K562 (cell line): ENCODE data around the gene TSPAN18.

ENCODE experiments used
- CREB5 ChIP-seq: fragments of 250-450 bp; sonication (Bioruptor Pico); IDR thresholded peaks from 2 replicates; pipeline ENCODE4 v1.5.0; 2020; ENCODE audit warnings: mild to moderate bottlenecking
- CTCF ChIP-seq, 3 experiments: IDR thresholded peaks in 2 of 3; conservative IDR thresholded peaks in 1 of 3; 2 replicates each; pipeline ENCODE4 v1.5.1; 2011 to 2012; ENCODE audit warnings: low read length in 3 of 3, mild to moderate bottlenecking in 3 of 3, control low read depth in 2 of 3, improper control_type of control experiment in 1 of 3, inconsistent platforms in 1 of 3, low read depth in 1 of 3, mixed read lengths in 1 of 3, moderate library complexity in 1 of 3; ENCODE audit not compliant: insufficient read depth in 2 of 3
- DPF2 ChIP-seq: fragments of 450-650 bp; IDR thresholded peaks from 2 replicates; pipeline ENCODE4 v1.6.1; 2016
- E2F5 ChIP-seq: sonication (generic); formaldehyde crosslinking; IDR thresholded peaks from 2 replicates; pipeline ENCODE4 v1.8.0; 2022; ENCODE audit warnings: mild to moderate bottlenecking, missing genetic modification reagents
- ETS2 ChIP-seq: IDR thresholded peaks from 2 replicates; pipeline ENCODE4 v1.6.1; 2016; ENCODE audit warnings: borderline replicate concordance, missing genetic modification characterization, mild to moderate bottlenecking, moderate library complexity, missing compliant biosample characterization; ENCODE audit not compliant: poor library complexity, severe bottlenecking
- FOXP1 ChIP-seq: sonication (generic); formaldehyde crosslinking; IDR thresholded peaks from 2 replicates; pipeline ENCODE4 v1.8.0; 2022; ENCODE audit warnings: mild to moderate bottlenecking, missing genetic modification reagents
- GTF3C2 ChIP-seq: IDR thresholded peaks from 3 replicates; pipeline ENCODE4 v1.6.1; 2011; ENCODE audit warnings: borderline replicate concordance, mild to moderate bottlenecking, moderate library complexity; ENCODE audit not compliant: insufficient read length; ENCODE audit errors: extremely low read depth
- L3MBTL2 ChIP-seq: fragments of 450-650 bp; IDR thresholded peaks from 2 replicates; pipeline ENCODE4 v1.6.1; 2016; ENCODE audit warnings: mild to moderate bottlenecking, moderate library complexity
- NR2C2 ChIP-seq, 2 experiments: fragments of 200-800 bp in 1 of 2; sonication (Bioruptor generic) in 1 of 2; sonication (generic) in 1 of 2; formaldehyde crosslinking in 1 of 2; IDR thresholded peaks; 2 replicates each; pipeline versions ENCODE4 v1.6.1 to v1.8.0; 2016 to 2022; ENCODE audit warnings: mild to moderate bottlenecking in 1 of 2, missing compliant biosample characterization in 1 of 2, missing genetic modification characterization in 1 of 2, missing genetic modification reagents in 1 of 2
- NR2F6 ChIP-seq: fragments of 450-650 bp; formaldehyde crosslinking; IDR thresholded peaks from 2 replicates; pipeline ENCODE4 v1.4.0; 2020; ENCODE audit warnings: mild to moderate bottlenecking
- SRF ChIP-seq, 2 experiments: fragments of 250-450, 450-650 bp in 1 of 2; sonication (Bioruptor Pico) in 1 of 2; sonication (generic) in 1 of 2; formaldehyde crosslinking; IDR thresholded peaks; 2 replicates each; pipeline versions ENCODE4 v1.5.0 to v1.5.1; 2020 to 2022; ENCODE audit warnings: mild to moderate bottlenecking in 1 of 2, missing genetic modification reagents in 1 of 2
- ZFP36 ChIP-seq: fragments of 150-350 bp; IDR thresholded peaks from 2 replicates; pipeline ENCODE4 v1.6.1; 2018; ENCODE audit warnings: low read length, low read depth; ENCODE audit not compliant: partially characterized antibody
- ZNF274 ChIP-seq: IDR thresholded peaks from 2 replicates; pipeline ENCODE4 v1.6.1; 2011; ENCODE audit warnings: low read depth, mild to moderate bottlenecking, low read length, moderate library complexity, borderline replicate concordance
- ZNF780A ChIP-seq: fragments of 250-450 bp; sonication (Bioruptor Pico); IDR thresholded peaks from 2 replicates; pipeline ENCODE4 v1.5.0; 2021; ENCODE audit warnings: mild to moderate bottlenecking

- no peak for TF ChIP-seq SRF (CRISPR knock-in tag; IDR thresholded peaks at IDR 0.05)
- no peak for TF ChIP-seq FOXP1 (CRISPR knock-in tag)
- no peak for TF ChIP-seq ZFP36
- TF ChIP-seq ETS2 = no peak
- TF ChIP-seq CREB5 (CRISPR knock-in tag) = no peak
- TF ChIP-seq ZNF780A (CRISPR knock-in tag) = no peak
- TF ChIP-seq L3MBTL2 = no peak
- no peak for TF ChIP-seq NR2C2 (CRISPR knock-in tag; IDR thresholded peaks at IDR 0.05)
- TF ChIP-seq NR2C2 (tag; IDR thresholded peaks at IDR 0.05) = no peak
- no peak for TF ChIP-seq E2F5
- no peak for TF ChIP-seq GTF3C2
- no peak for TF ChIP-seq ZNF274
- no peak for TF ChIP-seq DPF2
- TF ChIP-seq CTCF (IDR thresholded peaks at IDR 0.05 in 2 of 3, conservative IDR thresholded peaks at IDR 0.05 in 1 of 3; ENCODE audit: insufficient read depth in 2 of 3, low read depth in 1 of 3, low read length in 3 of 3) = no peak
- no peak for TF ChIP-seq NR2F6 (CRISPR knock-in tag)
Observed at GRCh38 chr11:44708009-44708408, 18.8 kb upstream of the TSPAN18 start.
